BE2C (cell line): ENCODE data around the gene UBXN7.
"Not testable (repeated sequence)": the region's sequence is repeated elsewhere in the genome, so short reads cannot be mapped to it uniquely, and the experiment has no call there.

ENCODE experiments used
- DNase-seq: peaks from one replicate; pipeline ENCODE4 v3.0.0-alpha.2; 2020
- H3K27me3 ChIP-seq: fragments of 250-450 bp; sonication (Bioruptor Pico); 2 replicates; pipeline ENCODE4 v1.5.1; 2020; ENCODE audit warnings: mild to moderate bottlenecking
- H3K36me3 ChIP-seq: fragments of 250-450 bp; sonication (Bioruptor Pico); 2 replicates; pipeline ENCODE4 v1.5.1; 2020; ENCODE audit warnings: mild to moderate bottlenecking
- H3K4me1 ChIP-seq: fragments of 250-450 bp; sonication (Bioruptor Pico); 2 replicates; pipeline ENCODE4 v1.5.1; 2020
- H3K4me3 ChIP-seq: 2 replicates; pipeline ENCODE4 v1.5.1; 2011; ENCODE audit warnings: low read depth, low read length
- H3K9me3 ChIP-seq: fragments of 250-450 bp; sonication (Bioruptor Pico); 2 replicates; pipeline ENCODE4 v1.5.1; 2020
- TF ChIP-seq, protein P1 (sequence below): IDR thresholded peaks from 2 replicates; pipeline ENCODE4 v1.5.1; 2012; ENCODE audit warnings: mild to moderate bottlenecking, low read depth, low read length

Gene UBXN7

GRCh38 chr3:196315821-196316220 is 116.4 kb downstream of the UBXN7 start:
- H3K9me3 ChIP-seq, result no peaks in the 10 kb centered on the region
- H3K36me3 ChIP-seq, result peaks cover 5% of the 10 kb centered on the region
- no peak overlapping the region for H3K4me3 ChIP-seq
- TF ChIP-seq, protein P1, sequence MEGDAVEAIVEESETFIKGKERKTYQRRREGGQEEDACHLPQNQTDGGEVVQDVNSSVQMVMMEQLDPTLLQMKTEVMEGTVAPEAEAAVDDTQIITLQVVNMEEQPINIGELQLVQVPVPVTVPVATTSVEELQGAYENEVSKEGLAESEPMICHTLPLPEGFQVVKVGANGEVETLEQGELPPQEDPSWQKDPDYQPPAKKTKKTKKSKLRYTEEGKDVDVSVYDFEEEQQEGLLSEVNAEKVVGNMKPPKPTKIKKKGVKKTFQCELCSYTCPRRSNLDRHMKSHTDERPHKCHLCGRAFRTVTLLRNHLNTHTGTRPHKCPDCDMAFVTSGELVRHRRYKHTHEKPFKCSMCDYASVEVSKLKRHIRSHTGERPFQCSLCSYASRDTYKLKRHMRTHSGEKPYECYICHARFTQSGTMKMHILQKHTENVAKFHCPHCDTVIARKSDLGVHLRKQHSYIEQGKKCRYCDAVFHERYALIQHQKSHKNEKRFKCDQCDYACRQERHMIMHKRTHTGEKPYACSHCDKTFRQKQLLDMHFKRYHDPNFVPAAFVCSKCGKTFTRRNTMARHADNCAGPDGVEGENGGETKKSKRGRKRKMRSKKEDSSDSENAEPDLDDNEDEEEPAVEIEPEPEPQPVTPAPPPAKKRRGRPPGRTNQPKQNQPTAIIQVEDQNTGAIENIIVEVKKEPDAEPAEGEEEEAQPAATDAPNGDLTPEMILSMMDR, result no peak
- no peak for DNase-seq
- H3K4me1 ChIP-seq, result no peaks in the 10 kb centered on the region
- H3K27me3 ChIP-seq, result no peaks in the 10 kb centered on the region

DNA sequence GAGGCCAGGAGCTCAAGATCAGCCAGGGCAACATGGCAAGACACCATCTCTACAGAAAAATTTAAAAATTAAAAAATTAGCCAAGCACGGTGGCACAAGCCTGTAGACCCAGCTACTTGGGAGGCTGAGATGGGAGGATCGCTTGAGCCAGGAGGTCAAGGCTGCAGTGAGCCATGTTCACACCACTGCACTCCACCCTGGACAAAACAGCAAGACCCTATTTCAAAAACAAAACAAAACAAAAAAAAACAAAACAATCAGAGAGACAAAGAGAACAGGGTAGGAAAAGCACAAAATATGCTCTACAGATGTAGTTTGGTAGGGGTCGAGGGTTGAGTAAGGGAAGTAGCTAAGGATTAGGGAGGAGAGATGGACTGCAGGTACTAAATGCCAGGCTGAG is 117.6 kb downstream of the UBXN7 start:
- no peaks in the 10 kb centered on the region for H3K4me1 ChIP-seq
- no peak for DNase-seq
- H3K4me3 ChIP-seq, result no peak overlapping the region
- H3K27me3 ChIP-seq, result no peaks in the 10 kb centered on the region
- H3K36me3 ChIP-seq, result peaks cover 5% of the 10 kb centered on the region
- no peaks in the 10 kb centered on the region for H3K9me3 ChIP-seq
- TF ChIP-seq, protein P1, result no peak

DNA sequence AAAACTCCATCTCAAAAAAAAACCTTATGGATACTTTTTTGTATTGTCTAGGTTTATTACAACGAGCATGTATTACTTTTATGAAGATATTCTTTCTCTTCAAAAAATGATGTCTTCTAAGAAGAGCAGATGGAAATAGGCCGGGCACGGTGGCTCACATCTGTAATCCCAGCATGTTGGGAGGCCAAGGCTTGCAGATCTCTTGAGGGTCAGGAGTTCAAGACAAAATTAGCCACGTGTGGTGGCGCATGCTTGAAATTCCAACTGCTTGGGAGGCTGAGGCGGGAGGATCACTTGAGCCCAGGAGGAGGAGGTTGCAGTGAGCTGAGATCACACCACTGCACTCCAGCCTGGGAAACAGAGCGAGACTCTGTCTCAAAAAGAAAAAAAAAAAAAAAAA is 118.1 kb downstream of the UBXN7 start:
- not testable (repeated sequence) for H3K9me3 ChIP-seq, H3K36me3 ChIP-seq, DNase-seq, H3K4me3 ChIP-seq, H3K27me3 ChIP-seq, H3K4me1 ChIP-seq

GRCh38 chr3:196302960-196303359 is 129.3 kb downstream of the UBXN7 start:
- DNase-seq, H3K4me3 ChIP-seq, H3K9me3 ChIP-seq, H3K27me3 ChIP-seq, H3K4me1 ChIP-seq, H3K36me3 ChIP-seq: not testable (repeated sequence)

DNA sequence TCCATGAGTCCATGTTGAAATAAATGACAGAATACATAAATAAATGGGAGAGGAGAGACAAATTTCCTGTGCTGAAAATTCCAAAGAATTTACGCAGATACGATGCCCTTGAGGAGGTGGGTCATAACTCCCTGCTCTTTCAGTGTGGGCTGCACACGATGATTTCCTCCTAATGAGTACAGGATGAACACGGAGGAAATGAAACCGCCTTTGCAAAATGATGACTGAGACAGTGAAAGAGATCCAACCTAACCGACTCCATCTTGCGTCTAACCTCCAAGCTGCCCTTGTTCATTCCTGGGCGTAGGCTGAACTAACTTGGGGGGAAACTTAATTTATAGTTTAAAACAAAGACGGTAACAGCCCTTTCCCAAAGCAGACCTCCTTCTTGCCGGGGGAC is 129.7 kb downstream of the UBXN7 start:
- H3K9me3 ChIP-seq, H3K36me3 ChIP-seq, DNase-seq, H3K27me3 ChIP-seq, H3K4me1 ChIP-seq, H3K4me3 ChIP-seq: not testable (repeated sequence)

DNA sequence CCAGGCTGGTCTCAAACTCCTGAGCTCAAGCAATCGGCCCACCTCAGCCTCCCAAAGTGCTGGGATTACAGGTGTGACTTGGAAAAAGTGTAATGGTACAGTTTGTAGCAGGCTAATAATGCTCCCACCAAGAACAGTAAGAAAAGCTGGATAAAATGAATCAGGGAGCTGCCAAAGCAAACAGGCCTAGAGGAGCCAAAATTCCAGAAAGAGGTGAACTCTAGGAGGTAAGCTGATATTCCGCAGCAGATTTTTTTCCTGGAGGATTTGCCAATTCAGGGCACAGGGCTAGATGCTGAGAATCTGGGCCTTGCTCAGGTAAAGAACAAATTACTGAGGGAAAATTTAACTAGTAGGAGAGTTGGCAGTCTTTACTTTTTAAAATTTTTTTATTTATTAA is 133.7 kb downstream of the UBXN7 start:
- DNase-seq, result no peak
- H3K27me3 ChIP-seq, result no peaks in the 10 kb centered on the region
- TF ChIP-seq, protein P1, result no peak
- H3K36me3 ChIP-seq, result peaks cover 4% of the 10 kb centered on the region; the same call in 1 of the 2 replicates
- no peak overlapping the region for H3K4me3 ChIP-seq
- H3K9me3 ChIP-seq, result no peaks in the 10 kb centered on the region
- H3K4me1 ChIP-seq, result no peaks in the 10 kb centered on the region; the same call in 1 of the 2 replicates
